GM18508 (cell line): ENCODE results near the gene GOLGA5.
A peak's percentile ranks its signal among the peaks of the same experiment; 100 is the strongest.
"Not testable (repeated sequence)": the region's sequence is repeated elsewhere in the genome, so short reads cannot be mapped to it uniquely, and the experiment has no call there.

Source experiments
- ATAC-seq: cut with Tn5 transposase; IDR thresholded peaks from one replicate; pipeline ENCODE4 v1.9.1; 2021; ENCODE audit warnings: moderate number of reproducible peaks; ENCODE audit not compliant: insufficient read depth, unreplicated experiment

Gene GOLGA5

GRCh38 chr14:92793709-92794546 is at the start of gene GOLGA5:
Gene GOLGA5 (plus strand): TSS chr14:92794305. CDS start chr14:92797438, 3,133 bp downstream.
- peak; percentile 77 for ATAC-seq

GRCh38 chr14:92747701-92748258 is 46.3 kb upstream of the GOLGA5 start:
- ATAC-seq, result no peak

- ATAC-seq, result no peak
Observed at GRCh38 chr14:92748259-92749016, 45.7 kb upstream of the GOLGA5 start, which contains the start of gene LGMN. Gene LGMN (minus strand): TSS chr14:92748627. CDS start chr14:92732786, 15,841 bp downstream.

- ATAC-seq, result not testable (repeated sequence)
Observed at GRCh38 chr14:92750222-92750728, 43.8 kb upstream of the GOLGA5 start.

DNA sequence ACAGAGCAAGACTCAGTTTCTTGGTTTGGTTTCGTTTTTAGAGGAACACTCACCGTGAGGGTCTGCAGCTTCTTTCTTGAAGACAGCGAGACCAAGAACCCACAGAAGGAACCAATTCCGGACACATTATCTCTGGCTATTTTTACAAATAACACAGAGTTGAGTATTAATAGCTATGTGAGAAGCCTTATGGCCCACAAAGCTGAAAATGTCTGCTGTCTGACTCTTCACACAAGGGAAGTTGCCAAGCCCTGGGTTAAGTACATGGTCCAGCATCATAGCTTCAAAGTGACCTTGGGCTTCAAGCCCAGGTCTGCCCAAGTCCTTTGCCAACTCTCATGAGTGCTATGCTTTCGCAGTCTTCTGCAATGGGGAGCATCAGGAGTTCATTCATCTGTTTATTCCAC is 43.1 kb upstream of the GOLGA5 start:
- ATAC-seq, result no peak

- no peak for ATAC-seq
Observed at GRCh38 chr14:92751819-92752218, 42.3 kb upstream of the GOLGA5 start.

DNA sequence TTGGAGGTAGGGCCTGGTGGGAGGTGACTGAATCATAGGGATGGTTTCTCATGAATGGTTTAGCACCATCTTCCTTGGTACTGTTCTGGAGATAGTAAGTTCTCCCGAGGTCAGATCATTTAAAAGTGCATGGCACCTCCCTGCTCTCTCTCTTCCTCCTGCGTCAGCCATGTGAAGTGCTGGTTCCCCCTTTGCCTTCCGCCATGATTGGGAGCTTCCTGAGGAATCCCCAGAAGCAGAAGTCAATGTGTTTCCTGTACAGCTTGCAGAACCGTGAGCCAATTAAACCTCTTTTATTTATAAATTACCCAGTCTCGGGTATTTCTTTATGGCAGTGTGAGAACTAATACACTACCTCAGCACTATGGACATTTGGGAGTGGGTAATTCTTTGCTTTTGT is 40.9 kb upstream of the GOLGA5 start:
- no peak for ATAC-seq

DNA sequence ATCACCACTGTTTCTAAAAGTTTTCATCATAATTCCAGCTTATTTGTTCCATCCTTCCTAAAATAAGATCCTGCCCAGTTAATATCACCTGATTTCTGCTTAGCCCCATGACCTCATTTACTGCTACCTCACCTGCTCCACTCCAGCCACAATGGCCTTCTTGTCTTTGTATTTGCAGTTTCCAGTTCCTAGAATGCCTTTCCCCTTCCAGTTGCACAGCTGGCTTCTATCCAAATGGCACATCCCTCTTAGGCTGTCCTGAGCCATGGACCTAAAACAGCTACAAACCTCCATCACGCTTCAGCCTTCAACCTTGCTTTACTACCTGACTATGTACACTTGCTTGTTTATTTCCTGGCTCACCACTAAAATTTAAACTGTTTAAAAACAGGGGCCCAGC is 39.1 kb upstream of the GOLGA5 start:
- ATAC-seq, result no peak

DNA sequence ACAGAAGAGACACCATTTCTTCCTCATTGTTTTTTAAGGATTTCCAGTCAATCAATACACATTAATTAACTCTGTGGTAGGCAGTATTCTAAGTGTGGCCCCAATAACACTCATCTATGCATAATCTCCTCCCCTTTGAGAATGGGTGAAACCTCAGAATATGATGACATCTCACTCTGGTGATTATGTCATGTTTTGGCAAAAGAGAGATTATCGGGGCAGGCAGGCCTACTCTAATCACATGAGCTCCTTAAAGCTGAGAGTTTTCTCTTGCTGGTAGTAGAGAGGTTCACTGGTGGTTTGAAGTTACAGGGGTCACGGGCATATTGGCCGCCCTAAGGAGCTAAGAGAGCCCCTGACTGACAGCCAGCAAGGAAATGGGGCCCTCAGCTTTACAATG is 38.6 kb upstream of the GOLGA5 start:
- no peak for ATAC-seq

DNA sequence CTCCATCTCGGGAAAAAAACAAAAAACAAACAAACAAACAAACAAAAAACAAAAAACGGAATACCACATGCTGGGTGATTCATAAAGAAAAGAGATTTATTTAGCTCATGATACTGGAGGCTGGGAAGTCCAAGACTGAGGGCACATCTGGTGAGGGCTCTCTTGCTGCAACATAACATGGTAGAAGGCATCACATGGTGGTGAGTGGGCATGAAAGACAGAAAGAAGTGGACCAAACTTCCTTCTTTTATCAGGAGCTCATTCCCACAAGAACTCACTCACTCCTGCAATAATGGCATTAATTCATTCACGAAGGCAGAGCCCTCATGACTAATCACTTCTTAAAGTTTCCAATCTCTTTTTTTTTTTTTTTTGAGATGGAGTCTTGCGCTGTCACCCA is 37.7 kb upstream of the GOLGA5 start:
- no peak for ATAC-seq

- ATAC-seq, result no peak
Observed at GRCh38 chr14:92759300-92759678, 34.8 kb upstream of the GOLGA5 start.

DNA sequence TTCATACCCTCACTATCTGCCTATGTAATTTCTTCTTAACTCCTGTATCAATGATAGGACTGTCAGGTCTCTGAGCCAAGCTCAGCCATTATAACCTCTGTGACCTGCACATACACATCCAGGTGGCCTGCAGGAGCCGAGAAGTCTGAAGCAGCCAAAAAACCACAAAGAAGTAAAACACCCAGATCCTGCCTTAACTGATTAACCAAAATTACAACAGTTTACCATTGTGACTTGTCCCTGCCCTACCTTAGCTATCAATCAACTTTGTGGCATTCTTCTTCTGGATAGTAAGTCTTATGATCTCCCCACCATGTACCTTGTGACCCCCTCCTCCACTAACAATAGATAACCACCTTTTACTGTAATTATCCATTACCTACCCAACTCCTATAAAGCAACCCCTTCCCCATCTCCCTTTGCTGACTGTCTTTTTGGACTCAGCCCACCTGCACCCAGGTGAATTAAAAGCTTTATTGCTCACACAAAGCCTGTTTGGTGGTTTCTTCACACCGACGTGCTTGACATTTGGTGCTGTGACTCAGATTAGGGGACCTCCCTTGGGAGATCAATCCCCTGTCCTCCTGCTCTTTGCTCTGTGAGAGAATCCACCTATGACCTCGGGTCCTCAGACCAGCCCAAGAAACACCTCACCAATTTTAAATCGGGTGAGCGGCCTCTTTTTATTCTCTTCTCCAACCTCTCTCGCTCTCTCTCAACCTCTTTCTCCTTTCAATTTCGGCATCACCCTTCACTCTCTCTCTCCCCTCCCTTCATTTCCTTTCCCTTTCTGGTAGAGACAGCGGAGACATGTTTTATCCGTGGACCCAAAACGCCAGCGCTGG is 34.2 kb upstream of the GOLGA5 start:
- ATAC-seq, result no peak

DNA sequence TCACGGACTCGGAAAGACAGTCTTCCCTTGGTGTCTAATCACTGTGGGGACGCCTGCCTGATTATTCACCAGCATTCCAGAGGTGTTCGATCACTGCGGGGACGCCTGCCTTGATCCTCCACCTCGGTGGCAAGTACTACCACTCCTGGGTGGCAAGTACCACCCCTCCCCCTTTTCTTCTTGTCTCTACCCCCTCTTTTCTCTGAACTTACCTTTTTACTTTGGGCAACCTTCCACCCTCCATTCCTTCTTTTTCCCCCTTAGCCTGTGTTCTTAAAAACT is 33.6 kb upstream of the GOLGA5 start:
- no peak for ATAC-seq

GRCh38 chr14:92763666-92764631 is 30.2 kb upstream of the GOLGA5 start:
- not testable (repeated sequence) for ATAC-seq

GRCh38 chr14:92768236-92768635 is 25.9 kb upstream of the GOLGA5 start:
- ATAC-seq, result peak; percentile 83

GRCh38 chr14:92768795-92769194 is 25.3 kb upstream of the GOLGA5 start:
- ATAC-seq, result no peak

- no peak for ATAC-seq
Observed at GRCh38 chr14:92770484-92770883, 23.6 kb upstream of the GOLGA5 start.

DNA sequence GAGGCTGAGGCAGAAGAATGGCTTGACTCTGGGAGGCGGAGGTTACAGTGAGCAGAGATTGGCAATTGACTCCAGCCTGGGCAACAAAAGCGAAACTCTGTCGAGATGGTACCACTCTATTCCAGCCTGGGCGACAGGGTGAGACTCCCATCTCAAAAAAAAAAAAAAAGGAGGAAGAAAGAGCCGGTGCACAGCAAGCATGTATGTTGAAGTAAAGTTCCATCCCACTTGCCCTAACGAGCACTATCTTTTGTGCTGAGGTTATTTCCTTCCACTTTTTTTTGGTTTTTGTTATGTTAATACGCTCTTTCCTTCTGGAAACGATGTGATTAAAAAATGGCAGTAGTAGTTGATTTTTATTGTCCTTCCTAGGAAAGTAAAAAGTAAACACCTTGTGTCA is 19.5 kb upstream of the GOLGA5 start:
- no peak for ATAC-seq

DNA sequence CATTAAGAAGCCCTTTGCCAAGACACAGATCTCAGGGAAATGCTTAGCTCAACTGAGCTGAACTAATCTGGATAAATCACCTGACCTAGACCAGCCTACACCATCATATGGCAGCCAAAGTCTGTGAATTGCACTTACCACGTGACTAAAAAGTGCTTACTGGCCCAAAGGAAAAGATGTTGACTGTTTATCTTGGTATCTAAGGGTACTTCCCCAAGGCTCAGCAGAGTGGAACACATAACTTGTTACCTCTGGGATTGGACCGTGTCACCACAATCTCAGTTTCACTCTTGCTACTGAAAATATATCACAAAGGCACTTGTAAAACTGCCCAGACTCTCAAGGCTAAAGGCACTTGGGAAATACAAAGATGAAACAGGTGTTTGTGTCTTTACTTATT is 18.8 kb upstream of the GOLGA5 start:
- ATAC-seq, result peak; percentile 74
